ENCODE results near the gene FNDC4. TPM values are rescaled to one million over a fixed set of nuclear protein-coding genes. Genes with fewer than 3 reads are reported as not detected.

The FNDC4 gene
- total RNA-seq, 1 donor from 2014 or later: 26.6 TPM

DNA sequence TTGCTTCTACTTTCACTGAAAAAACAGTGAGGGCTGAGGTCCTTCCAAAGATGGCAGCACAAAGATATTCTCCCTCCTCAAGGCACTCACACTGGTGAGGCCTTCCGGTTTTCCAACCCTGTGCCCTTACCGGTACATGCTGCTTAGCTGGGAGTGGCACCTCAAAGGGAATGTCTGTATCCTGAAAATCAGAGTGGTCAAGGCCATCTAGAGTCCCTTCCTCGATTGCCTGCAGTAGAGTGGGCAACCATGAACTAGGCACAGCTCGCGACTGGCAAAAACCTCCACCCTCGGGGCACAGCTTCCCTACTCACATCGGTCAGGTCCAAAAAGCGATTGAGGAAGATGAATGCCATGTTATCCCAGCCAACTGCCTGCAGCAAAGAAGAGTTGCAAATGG is 49.4 kb downstream of the FNDC4 start:
- no peak overlapping the region for H3K4me3 ChIP-seq (ENCODE audit: low read depth, low read length)

GRCh38 chr2:27445155-27445554 is 49.8 kb downstream of the FNDC4 start:
- no peak overlapping the region for H3K4me3 ChIP-seq (ENCODE audit: low read depth, low read length)
- TF ChIP-seq, protein P1, sequence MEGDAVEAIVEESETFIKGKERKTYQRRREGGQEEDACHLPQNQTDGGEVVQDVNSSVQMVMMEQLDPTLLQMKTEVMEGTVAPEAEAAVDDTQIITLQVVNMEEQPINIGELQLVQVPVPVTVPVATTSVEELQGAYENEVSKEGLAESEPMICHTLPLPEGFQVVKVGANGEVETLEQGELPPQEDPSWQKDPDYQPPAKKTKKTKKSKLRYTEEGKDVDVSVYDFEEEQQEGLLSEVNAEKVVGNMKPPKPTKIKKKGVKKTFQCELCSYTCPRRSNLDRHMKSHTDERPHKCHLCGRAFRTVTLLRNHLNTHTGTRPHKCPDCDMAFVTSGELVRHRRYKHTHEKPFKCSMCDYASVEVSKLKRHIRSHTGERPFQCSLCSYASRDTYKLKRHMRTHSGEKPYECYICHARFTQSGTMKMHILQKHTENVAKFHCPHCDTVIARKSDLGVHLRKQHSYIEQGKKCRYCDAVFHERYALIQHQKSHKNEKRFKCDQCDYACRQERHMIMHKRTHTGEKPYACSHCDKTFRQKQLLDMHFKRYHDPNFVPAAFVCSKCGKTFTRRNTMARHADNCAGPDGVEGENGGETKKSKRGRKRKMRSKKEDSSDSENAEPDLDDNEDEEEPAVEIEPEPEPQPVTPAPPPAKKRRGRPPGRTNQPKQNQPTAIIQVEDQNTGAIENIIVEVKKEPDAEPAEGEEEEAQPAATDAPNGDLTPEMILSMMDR (conservative IDR thresholded peaks at IDR 0.05; ENCODE audit: low read depth, low read length): no peak
- DNase-seq (ENCODE audit: low read depth): no peak

More for the DNA sequence above, 49.4 kb downstream of the FNDC4 start:
- TF ChIP-seq, protein P1 (conservative IDR thresholded peaks at IDR 0.05; ENCODE audit: low read depth, low read length): no peak
- DNase-seq (ENCODE audit: low read depth): no peak

DNA sequence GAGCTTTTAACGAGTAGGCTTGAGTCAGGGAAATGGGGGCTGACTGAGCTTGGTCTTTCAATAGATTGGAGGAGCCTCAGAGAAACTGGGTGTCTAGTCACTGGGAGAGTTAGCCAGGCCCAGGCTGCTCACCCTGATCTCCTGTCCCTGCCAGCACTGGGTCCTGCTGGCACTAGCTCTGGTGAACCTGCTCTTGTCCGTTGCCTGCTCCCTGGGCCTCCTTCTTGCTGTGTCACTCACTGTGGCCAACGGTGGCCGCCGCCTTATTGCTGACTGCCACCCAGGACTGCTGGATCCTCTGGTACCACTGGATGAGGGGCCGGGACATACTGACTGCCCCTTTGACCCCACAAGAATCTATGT is 52.1 kb downstream of the FNDC4 start:
- no peak for DNase-seq (ENCODE audit: low read depth)
- TF ChIP-seq, protein P1 (conservative IDR thresholded peaks at IDR 0.05; ENCODE audit: low read depth, low read length): no peak
- no peak overlapping the region for H3K4me3 ChIP-seq (ENCODE audit: low read depth, low read length)

- DNase-seq (ENCODE audit: low read depth): no peak
- TF ChIP-seq, protein P1 (conservative IDR thresholded peaks at IDR 0.05; ENCODE audit: low read depth, low read length): no peak
- H3K4me3 ChIP-seq (ENCODE audit: low read depth, low read length): no peak within 1 kb of the TSS
Observed at GRCh38 chr2:27441958-27442919, 52.8 kb downstream of the FNDC4 start, which contains the start of gene KRTCAP3. Gene KRTCAP3, plus strand, starts transcription at chr2:27442381. Its CDS starts 32 bp downstream, at chr2:27442413.

Other genes starting within 250 kb of the FNDC4 start
- 0.29 TPM in 1 of 2 replicates, not detected in the other for gene SLC30A3, start 232.2 kb downstream of the FNDC4 start, total RNA-seq
- not detected in 2 replicates for gene DNAJC5G, start 219.8 kb downstream of the FNDC4 start, total RNA-seq
- gene TRIM54, start 212.8 kb downstream of the FNDC4 start, total RNA-seq: 1.5 TPM in 1 of 2 replicates, not detected in the other
- not detected in 2 replicates for gene UCN, start 186.8 kb downstream of the FNDC4 start, total RNA-seq
- gene MPV17, start 172.1 kb downstream of the FNDC4 start, total RNA-seq: 71.3 and 76.5 TPM in 2 replicates
- 37.4 and 61.7 TPM in 2 replicates for gene GTF3C2, start 138.4 kb downstream of the FNDC4 start, total RNA-seq
- 35.5 and 43.3 TPM in 2 replicates for gene EIF2B4, start 124.9 kb downstream of the FNDC4 start, total RNA-seq
- 64.6 and 121 TPM in 2 replicates for gene SNX17, start 124.6 kb downstream of the FNDC4 start, total RNA-seq
- gene ZNF513, start 114.5 kb downstream of the FNDC4 start, total RNA-seq: 5.6 and 9.5 TPM in 2 replicates
- gene PPM1G, start 85.6 kb downstream of the FNDC4 start, total RNA-seq: 135 and 228 TPM in 2 replicates
- 60.2 and 77.1 TPM in 2 replicates for gene NRBP1, start 66.6 kb downstream of the FNDC4 start, total RNA-seq
- gene KRTCAP3, start 52.8 kb downstream of the FNDC4 start, total RNA-seq: 10.0 and 20.5 TPM in 2 replicates
- 3.7 and 12.1 TPM in 2 replicates for gene IFT172, start 5.5 kb downstream of the FNDC4 start, total RNA-seq
- gene GCKR, start 1.6 kb upstream of the FNDC4 start, total RNA-seq: 0.58 TPM in 1 of 2 replicates, not detected in the other
- gene ZNF512, start 87.8 kb upstream of the FNDC4 start, total RNA-seq: 26.3 and 27.4 TPM in 2 replicates
- gene CCDC121, start 133.8 kb upstream of the FNDC4 start, total RNA-seq: 0.12 and 2.5 TPM in 2 replicates
- gene GPN1, start 133.8 kb upstream of the FNDC4 start, total RNA-seq: 45.3 and 67.6 TPM in 2 replicates
- gene SUPT7L, start 168.4 kb upstream of the FNDC4 start, total RNA-seq: 15.3 and 21.3 TPM in 2 replicates
- gene SLC4A1AP, start 168.7 kb upstream of the FNDC4 start, total RNA-seq: 25.8 and 34.7 TPM in 2 replicates